GF-D8 (cell line): ENCODE measurements around the gene CARS1.

Experiments used
- DNase-seq: peaks from one replicate; lab custom pipeline; 2025; lab: John Stamatoyannopoulos, UW

The CARS1 gene

GRCh38 chr11:3037040-3037944, 19.9 kb downstream of the CARS1 start:
- no peak for DNase-seq

GRCh38 chr11:3036419-3036818, 20.8 kb downstream of the CARS1 start:
- no peak for DNase-seq

- DNase-seq, result no peak
These were observed 21.9 kb downstream of the CARS1 start for GRCh38 chr11:3035333-3035732.

GRCh38 chr11:3030289-3031070, 26.7 kb downstream of the CARS1 start:
- no peak for DNase-seq

GRCh38 chr11:3028813-3029212, 28.4 kb downstream of the CARS1 start:
- DNase-seq, result no peak

GRCh38 chr11:3026803-3027202, 30.4 kb downstream of the CARS1 start:
- DNase-seq, result no peak

- no peak for DNase-seq
These were observed 34.2 kb downstream of the CARS1 start for GRCh38 chr11:3022982-3023381.

- DNase-seq, result peak; percentile 42
These were observed 34.8 kb downstream of the CARS1 start for GRCh38 chr11:3022300-3022967.

GRCh38 chr11:3021125-3021524, 36.1 kb downstream of the CARS1 start:
- no peak for DNase-seq

GRCh38 chr11:3020011-3020410, 37.2 kb downstream of the CARS1 start:
- DNase-seq, result no peak

- no peak for DNase-seq
These were observed 38.6 kb downstream of the CARS1 start for GRCh38 chr11:3018596-3018995.

- no peak for DNase-seq
These were observed 40.4 kb downstream of the CARS1 start for GRCh38 chr11:3016861-3017260.

GRCh38 chr11:3015796-3016195, 41.4 kb downstream of the CARS1 start:
- no peak for DNase-seq

GRCh38 chr11:3014943-3015342, 42.3 kb downstream of the CARS1 start:
- no peak for DNase-seq

- DNase-seq, result no peak
These were observed 42.9 kb downstream of the CARS1 start for GRCh38 chr11:3014057-3014938.

- no peak for DNase-seq
These were observed 45.0 kb downstream of the CARS1 start for GRCh38 chr11:3011891-3012885.

GRCh38 chr11:3010521-3011275, 46.5 kb downstream of the CARS1 start:
- no peak for DNase-seq

GRCh38 chr11:3010004-3010403, 47.2 kb downstream of the CARS1 start:
- no peak for DNase-seq

GRCh38 chr11:3009481-3009880, 47.7 kb downstream of the CARS1 start:
- no peak for DNase-seq
